Esophagus squamous epithelium (tissue), 5 donors: ENCODE results near the gene SZRD1. TPM values are rescaled to one million over a fixed set of nuclear protein-coding genes. Genes with fewer than 3 reads are reported as not detected.
A peak's percentile ranks its signal among the peaks of the same experiment; 100 is the strongest.

ENCODE experiments used
- DNase-seq: peaks from one replicate; lab custom pipeline; 2025; lab: John Stamatoyannopoulos, UW
- H3K27ac ChIP-seq, 4 donors: fragments of 200-600 bp; sonication (generic); one replicate each; pipeline ENCODE4 v1.5.1; 2016 to 2019; ENCODE audit warnings: mild to moderate bottlenecking in 1 of 4
- H3K27me3 ChIP-seq, 4 donors: fragments of 200-600 bp; sonication (generic); 1 replicate in 3 of 4; 2 replicates in 1 of 4; pipeline versions ENCODE4 v1.5.1 to v1.6.0; 2017 to 2021; ENCODE audit warnings: antibody characterized with exemption in 1 of 4
- H3K36me3 ChIP-seq, 3 donors: fragments of 200-600 bp; sonication (generic); one replicate each; pipeline ENCODE4 v1.5.1; 2016 to 2019
- H3K4me1 ChIP-seq, 3 donors: fragments of 200-600 bp; sonication (generic); one replicate each; pipeline ENCODE4 v1.5.1; 2017 to 2019
- H3K4me3 ChIP-seq, 4 donors: fragments of 200-600 bp; sonication (generic); 1 replicate in 3 of 4; 2 replicates in 1 of 4; pipeline ENCODE4 v1.5.1; 2016 to 2019; ENCODE audit warnings: mild to moderate bottlenecking in 2 of 4, moderate library complexity in 1 of 4
- H3K9me3 ChIP-seq, 3 donors: fragments of 200-600 bp; sonication (generic); one replicate each; pipeline ENCODE4 v1.5.1; 2016 to 2019
- CTCF ChIP-seq, 6 experiments: fragments of 450-650 bp in 4 of 6; fragments of 200-600 bp in 2 of 6; sonication (generic) in 2 of 6; IDR thresholded peaks; one replicate each; pipeline ENCODE4 v1.5.1; 2016 to 2019; ENCODE audit warnings: antibody characterized with exemption in 6 of 6, mild to moderate bottlenecking in 4 of 6, moderate library complexity in 4 of 6
- POLR2A ChIP-seq, 4 donors: fragments of 450-650 bp; IDR thresholded peaks; one replicate each; pipeline ENCODE4 v1.6.1; 2017; ENCODE audit warnings: antibody characterized with exemption in 4 of 4, mild to moderate bottlenecking in 4 of 4, moderate library complexity in 3 of 4
- WGBS, 2 donors: methylation state at CpG; one replicate each; pipeline ENCODE4 v1.1.5; 2018; 5-methylcytosine and 5-hydroxymethylcytosine counted together
- intact Hi-C: fragments of 100-400 bp; cut with DNase I; formaldehyde crosslinking; loops from one replicate; pipeline ENCODE4 v1.15.0; 2022
- total RNA-seq, 4 donors: library from RNA; depleted of rRNA; stranded (reverse); fragments of >200 nt; gene quantifications; one replicate each; pipeline ENCODE4 v1.1.0, GENCODE V29; 2016
- donor health status: DM: yes; HTN: yes; CAD: no.

The SZRD1 gene
- total RNA-seq, 4 donors from 2014 or later, result 51.7 to 65.0 (median 58.5) TPM

DNA sequence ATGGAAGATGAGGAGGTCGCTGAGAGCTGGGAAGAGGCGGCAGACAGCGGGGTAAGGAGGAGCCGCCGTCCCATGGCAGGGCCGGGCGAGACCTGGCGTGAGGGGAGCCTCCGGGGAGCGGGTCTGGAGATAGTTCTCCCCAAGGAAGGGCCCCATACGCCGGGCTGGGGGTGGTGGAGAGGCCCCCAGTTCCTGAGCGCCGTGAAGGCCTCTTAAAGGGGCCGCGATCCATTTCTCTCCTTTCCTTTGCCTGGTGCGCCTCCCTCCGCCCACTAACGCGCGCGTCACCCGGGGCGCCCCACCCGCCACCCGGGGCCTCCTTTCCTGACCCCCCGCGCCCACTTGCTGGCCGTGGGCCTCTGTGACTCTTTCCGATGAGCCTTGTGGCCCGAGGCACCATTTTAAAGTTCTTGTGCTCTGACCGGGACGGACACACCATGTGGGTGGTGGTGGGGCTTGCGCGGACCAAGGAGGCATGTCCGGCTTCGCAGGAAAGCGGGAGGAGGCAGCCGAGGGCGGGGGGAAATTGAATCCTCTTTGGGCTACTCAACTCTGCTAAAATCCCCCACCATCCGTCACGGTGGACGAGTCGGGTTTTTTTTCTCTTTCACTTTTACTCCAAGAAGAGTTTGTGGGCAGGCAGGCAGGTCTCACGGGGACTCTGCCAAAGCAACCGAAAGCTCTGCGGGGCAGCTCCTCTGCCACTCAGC lies 371 bp downstream of the SZRD1 start:
- peaks cover 21 to 81% (median 56%) of the 10 kb centered on the region in 3 donors for H3K4me1 ChIP-seq

DNA sequence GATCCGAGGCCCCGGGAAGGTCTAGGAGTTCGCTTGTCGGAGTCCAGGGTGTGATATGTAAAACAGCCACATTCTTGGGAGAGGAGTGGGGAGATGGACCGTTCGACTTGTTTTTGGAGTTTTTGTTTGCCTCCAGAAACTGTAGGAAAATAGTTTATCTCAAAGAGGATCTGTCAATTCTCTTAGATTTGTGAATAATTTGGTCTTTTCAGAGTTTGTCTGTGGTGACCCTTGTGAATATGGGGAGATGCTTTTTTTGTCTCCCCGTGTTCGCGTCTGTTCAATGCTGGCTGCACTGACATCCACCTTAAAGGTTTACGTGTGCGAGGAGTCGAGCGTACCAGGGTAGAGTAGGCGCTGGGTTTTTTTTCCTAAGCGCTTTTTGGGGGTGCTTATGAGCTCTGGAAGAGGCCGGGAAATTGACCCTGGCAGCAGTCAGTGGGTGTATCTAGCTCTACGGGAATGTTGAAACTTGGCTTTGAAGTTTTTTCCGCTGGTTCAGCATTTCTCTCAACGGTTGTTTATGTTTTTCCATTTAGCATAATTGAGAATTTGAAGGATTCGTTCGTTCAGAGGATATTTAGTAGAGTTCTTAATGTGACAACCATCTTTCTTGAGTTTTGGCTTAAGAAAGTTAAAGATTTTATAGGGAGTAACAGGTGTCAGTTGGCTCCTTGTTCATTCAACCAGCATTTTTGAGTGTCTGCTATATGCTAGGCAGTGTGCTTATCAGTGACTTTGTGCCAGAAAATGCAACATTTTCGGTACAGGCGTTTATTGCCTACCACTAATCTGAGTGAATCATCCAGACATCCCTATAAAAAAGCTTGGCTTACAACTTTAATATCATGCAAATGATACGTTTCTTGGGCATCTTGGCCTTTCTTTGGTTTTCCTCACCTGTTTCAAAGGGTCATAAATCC lies 1.2 kb downstream of the SZRD1 start:
- Histone ChIP-seq H3K4me1 (peaks cover 22 to 86% (median 60%) of the 10 kb centered on the region in 3 donors), H3K27me3 (no peaks in the 10 kb centered on the region), H3K27ac (peak overlapping the region; percentile 96 to 100 (median 100)), H3K9me3 (no peaks in the 10 kb centered on the region), H3K36me3 (peaks cover 0 to 6% (median 0%) of the 10 kb centered on the region in 3 donors), H3K4me3 (peak overlapping the region; percentile 64 to 97 (median 90))
- intact Hi-C loops, result loop anchor here (10.0 kb wide), 2 partner anchors 173 to 293 kb away; partner anchors contain the start of gene FAM131C
- DNase-seq, result no peak
- TF ChIP-seq CTCF (IDR thresholded peaks at IDR 0.05) (no peak), POLR2A (IDR thresholded peaks at IDR 0.05) (no peak)
- WGBS, 2 donors, result 1% methylated on average over 20 to 21 of the region's 24 CpGs

More for the DNA sequence above, 371 bp downstream of the SZRD1 start:
- WGBS, 2 donors, result 0 to 1% methylated on average over 19 to 34 of the region's 47 CpGs
- peak in 3 of 4 donors; percentile 1 to 88 (median 74) for TF ChIP-seq POLR2A (IDR thresholded peaks at IDR 0.05)
- peak in 2 of 6 experiments; percentile 9 to 23 for TF ChIP-seq CTCF (IDR thresholded peaks at IDR 0.05)
- DNase-seq, result peak; percentile 68
- Histone ChIP-seq H3K27ac (peak overlapping the region; percentile 96 to 100 (median 100)), H3K36me3 (no peaks in the 10 kb centered on the region), H3K27me3 (no peaks in the 10 kb centered on the region), H3K9me3 (no peaks in the 10 kb centered on the region), H3K4me3 (peak overlapping the region; percentile 64 to 97 (median 90))
- intact Hi-C loops, result loop anchor here (10.0 kb wide), 2 partner anchors 173 to 293 kb away; partner anchors contain the start of gene FAM131C

- H3K27ac ChIP-seq, result no peak overlapping the region
- H3K36me3 ChIP-seq, result peaks cover 0 to 15% (median 0%) of the 10 kb centered on the region in 3 donors
- WGBS, 2 donors, result 37 to 60% methylated on average over 4 of the region's 4 CpGs
- no peak overlapping the region for H3K4me3 ChIP-seq
- no peak for TF ChIP-seq CTCF (IDR thresholded peaks at IDR 0.05)
- TF ChIP-seq POLR2A (IDR thresholded peaks at IDR 0.05), result no peak
- DNase-seq, result no peak
- no peaks in the 10 kb centered on the region for H3K27me3 ChIP-seq
- peaks cover 22 to 82% (median 58%) of the 10 kb centered on the region in 3 donors for H3K4me1 ChIP-seq
- H3K9me3 ChIP-seq, result no peaks in the 10 kb centered on the region
- intact Hi-C loops, result loop anchor here (10.0 kb wide), 2 partner anchors 175 to 295 kb away; partner anchors contain the start of gene FAM131C
These were observed 2.8 kb downstream of the SZRD1 start for GRCh38 chr1:16369821-16370220.

DNA sequence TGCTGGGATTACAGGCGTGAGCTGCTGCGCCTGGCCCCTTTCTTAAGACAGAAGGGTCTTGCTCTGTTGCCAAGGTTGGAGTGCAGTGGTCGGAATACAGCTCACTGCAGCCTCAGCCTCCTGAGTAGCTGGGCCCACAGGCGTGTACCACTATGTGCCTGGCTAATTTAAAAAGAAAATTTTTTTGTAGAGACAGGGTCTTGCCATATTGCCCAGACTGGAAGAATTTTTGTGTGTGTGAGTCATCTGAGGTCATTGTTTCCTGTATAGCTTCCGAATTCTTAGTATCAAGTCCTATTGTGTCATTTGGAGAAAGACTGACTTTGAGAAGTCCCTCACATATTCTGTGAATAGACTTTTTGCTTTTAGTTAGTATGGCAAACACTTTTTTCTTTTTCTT lies 4.7 kb downstream of the SZRD1 start:
- H3K4me3 ChIP-seq, result no peak overlapping the region
- no peaks in the 10 kb centered on the region for H3K27me3 ChIP-seq
- DNase-seq, result no peak
- 19 to 54% methylated on average over 2 to 4 of the region's 5 CpGs for WGBS, 2 donors
- H3K27ac ChIP-seq, result no peak overlapping the region
- intact Hi-C loops, result no loop called here
- TF ChIP-seq POLR2A (IDR thresholded peaks at IDR 0.05) (no peak), CTCF (IDR thresholded peaks at IDR 0.05) (no peak)
- H3K4me1 ChIP-seq, result peaks cover 30 to 85% (median 60%) of the 10 kb centered on the region in 3 donors
- H3K36me3 ChIP-seq, result peaks cover 0 to 15% (median 0%) of the 10 kb centered on the region in 3 donors
- H3K9me3 ChIP-seq, result no peaks in the 10 kb centered on the region
